Neural cell (in vitro differentiated cells): ENCODE measurements around the gene ENO2. TPM values are rescaled to one million over a fixed set of nuclear protein-coding genes. Genes with fewer than 3 reads are reported as not detected.

ENCODE experiments used
- H2AFZ ChIP-seq: fragments of 200-600, 300-800 bp; sonication (generic), shearing (Covaris generic); 2 replicates; pipeline ENCODE4 v1.6.0; 2014; ENCODE audit warnings: low read depth, mild to moderate bottlenecking, antibody characterized with exemption, low read length, moderate library complexity
- H3F3A ChIP-seq: fragments of 200-600 bp; shearing (Covaris generic); 2 replicates; pipeline ENCODE4 v1.6.1; 2016; ENCODE audit warnings: mild to moderate bottlenecking, moderate library complexity, mixed read lengths, antibody characterized with exemption, low read length; ENCODE audit not compliant: insufficient read depth, poor library complexity, severe bottlenecking
- H3K27ac ChIP-seq: fragments of 200-600, 300-800 bp; sonication (generic), shearing (Covaris generic); 2 replicates; pipeline ENCODE4 v1.5.1; 2014; ENCODE audit warnings: mild to moderate bottlenecking, low read length, moderate library complexity
- H3K27me3 ChIP-seq: fragments of 300-800, 200-600 bp; sonication (generic), shearing (Covaris generic); 2 replicates; pipeline ENCODE4 v1.6.0; 2014; ENCODE audit warnings: mild to moderate bottlenecking, low read depth, low read length, moderate library complexity; ENCODE audit not compliant: insufficient read depth
- H3K36me3 ChIP-seq: fragments of 300-800, 200-600 bp; sonication (generic), shearing (Covaris generic); 2 replicates; pipeline ENCODE4 v1.5.1; 2014; ENCODE audit warnings: mild to moderate bottlenecking, antibody characterized with exemption, low read length, moderate library complexity; ENCODE audit not compliant: insufficient read depth
- H3K4me2 ChIP-seq: fragments of 300-800, 200-600 bp; sonication (generic), shearing (Covaris generic); 2 replicates; pipeline ENCODE4 v1.6.0; 2014; ENCODE audit warnings: mild to moderate bottlenecking, low read length
- H3K4me3 ChIP-seq: fragments of 300-800, 200-600 bp; sonication (generic), shearing (Covaris generic); 2 replicates; pipeline ENCODE4 v1.5.1; 2014; ENCODE audit warnings: mild to moderate bottlenecking, low read length, moderate library complexity
- H3K79me2 ChIP-seq: fragments of 200-600 bp; shearing (Covaris generic); replicated peaks from 2 replicates; pipeline ENCODE4 v1.6.0; 2014; ENCODE audit warnings: mild to moderate bottlenecking, low read length, moderate library complexity; ENCODE audit not compliant: insufficient read depth
- H3K9ac ChIP-seq: fragments of 300-800, 200-600 bp; sonication (generic), shearing (Covaris generic); 2 replicates; pipeline ENCODE4 v1.6.1; 2016; ENCODE audit warnings: mild to moderate bottlenecking, low read length, mixed read lengths
- H3K9me2 ChIP-seq: fragments of 200-600 bp; shearing (Covaris generic); 2 replicates; pipeline ENCODE4 v1.6.1; 2016; ENCODE audit warnings: mild to moderate bottlenecking, low read length, mixed read lengths; ENCODE audit not compliant: insufficient read depth
- H3K9me3 ChIP-seq: fragments of 200-600, 300-800 bp; sonication (generic), shearing (Covaris generic); 2 replicates; pipeline ENCODE4 v1.6.1; 2016; ENCODE audit warnings: mild to moderate bottlenecking, mixed run types, low read length, moderate library complexity, mixed read lengths
- H4K20me1 ChIP-seq: fragments of 200-600 bp; shearing (Covaris generic); 2 replicates; pipeline ENCODE4 v1.6.1; 2016; ENCODE audit warnings: mild to moderate bottlenecking, mixed run types; ENCODE audit not compliant: insufficient read depth
- EP300 ChIP-seq: fragments of 450-650 bp; conservative IDR thresholded peaks from 2 replicates; pipeline ENCODE4 v1.6.1; 2014; ENCODE audit warnings: antibody characterized with exemption, mild to moderate bottlenecking, moderate library complexity; ENCODE audit not compliant: poor library complexity, severe bottlenecking
- EZH2 ChIP-seq: fragments of 200-600, 300-800 bp; shearing (Covaris generic), sonication (generic); IDR thresholded peaks from 2 replicates; pipeline ENCODE4 v1.6.1; 2014; ENCODE audit warnings: antibody characterized with exemption, low read length, borderline replicate concordance, mild to moderate bottlenecking; ENCODE audit not compliant: insufficient read depth, poor library complexity, severe bottlenecking
- MXI1 ChIP-seq: fragments of 450-650 bp; conservative IDR thresholded peaks from 2 replicates; pipeline ENCODE4 v1.6.1; 2014; ENCODE audit warnings: antibody characterized with exemption, mild to moderate bottlenecking; ENCODE audit not compliant: poor library complexity, severe bottlenecking
- POLR2AphosphoS5 ChIP-seq: IDR thresholded peaks from 2 replicates; pipeline ENCODE4 v1.6.1; 2012
- RAD21 ChIP-seq: fragments of 450-650 bp; conservative IDR thresholded peaks from 2 replicates; pipeline ENCODE4 v1.6.1; 2014; ENCODE audit warnings: antibody characterized with exemption, mild to moderate bottlenecking, moderate library complexity
- SMC3 ChIP-seq: fragments of 450-650 bp; conservative IDR thresholded peaks from 2 replicates; pipeline ENCODE4 v1.6.1; 2014; ENCODE audit warnings: antibody characterized with exemption, mild to moderate bottlenecking, moderate library complexity; ENCODE audit not compliant: poor library complexity
- TAF1 ChIP-seq: IDR thresholded peaks from 2 replicates; pipeline ENCODE4 v1.6.1; 2012; ENCODE audit warnings: low read depth
- polyA plus RNA-seq: library from polyadenylated mRNA; depleted of rRNA; stranded (reverse); fragments of >200 nt; gene quantifications from 2 replicates; pipeline ENCODE4 v1.2.3, GENCODE V29; 2014
- TF ChIP-seq, protein P1 (sequence below): IDR thresholded peaks from 2 replicates; pipeline ENCODE4 v1.6.1; 2012; ENCODE audit warnings: borderline replicate concordance
- TF ChIP-seq, protein P2 (sequence below): fragments of 450-650 bp; IDR thresholded peaks from 2 replicates; pipeline ENCODE4 v1.5.1; 2014; ENCODE audit warnings: antibody characterized with exemption, mild to moderate bottlenecking, moderate library complexity; ENCODE audit not compliant: poor library complexity, severe bottlenecking

ENO2 gene
- polyA plus RNA-seq, 1 donor from 2014 or later: 193 TPM

GRCh38 chr12:6921539-6921938 lies 7.2 kb downstream of the ENO2 start:
- no peaks in the 10 kb centered on the region for H3K79me2 ChIP-seq
- H3K27me3 ChIP-seq: no peaks in the 10 kb centered on the region
- TF ChIP-seq POLR2AphosphoS5 (no peak), MXI1 (no peak), SMC3 (no peak), RAD21 (no peak), EZH2 (no peak), TAF1 (no peak), EP300 (no peak)
- TF ChIP-seq, protein P1, sequence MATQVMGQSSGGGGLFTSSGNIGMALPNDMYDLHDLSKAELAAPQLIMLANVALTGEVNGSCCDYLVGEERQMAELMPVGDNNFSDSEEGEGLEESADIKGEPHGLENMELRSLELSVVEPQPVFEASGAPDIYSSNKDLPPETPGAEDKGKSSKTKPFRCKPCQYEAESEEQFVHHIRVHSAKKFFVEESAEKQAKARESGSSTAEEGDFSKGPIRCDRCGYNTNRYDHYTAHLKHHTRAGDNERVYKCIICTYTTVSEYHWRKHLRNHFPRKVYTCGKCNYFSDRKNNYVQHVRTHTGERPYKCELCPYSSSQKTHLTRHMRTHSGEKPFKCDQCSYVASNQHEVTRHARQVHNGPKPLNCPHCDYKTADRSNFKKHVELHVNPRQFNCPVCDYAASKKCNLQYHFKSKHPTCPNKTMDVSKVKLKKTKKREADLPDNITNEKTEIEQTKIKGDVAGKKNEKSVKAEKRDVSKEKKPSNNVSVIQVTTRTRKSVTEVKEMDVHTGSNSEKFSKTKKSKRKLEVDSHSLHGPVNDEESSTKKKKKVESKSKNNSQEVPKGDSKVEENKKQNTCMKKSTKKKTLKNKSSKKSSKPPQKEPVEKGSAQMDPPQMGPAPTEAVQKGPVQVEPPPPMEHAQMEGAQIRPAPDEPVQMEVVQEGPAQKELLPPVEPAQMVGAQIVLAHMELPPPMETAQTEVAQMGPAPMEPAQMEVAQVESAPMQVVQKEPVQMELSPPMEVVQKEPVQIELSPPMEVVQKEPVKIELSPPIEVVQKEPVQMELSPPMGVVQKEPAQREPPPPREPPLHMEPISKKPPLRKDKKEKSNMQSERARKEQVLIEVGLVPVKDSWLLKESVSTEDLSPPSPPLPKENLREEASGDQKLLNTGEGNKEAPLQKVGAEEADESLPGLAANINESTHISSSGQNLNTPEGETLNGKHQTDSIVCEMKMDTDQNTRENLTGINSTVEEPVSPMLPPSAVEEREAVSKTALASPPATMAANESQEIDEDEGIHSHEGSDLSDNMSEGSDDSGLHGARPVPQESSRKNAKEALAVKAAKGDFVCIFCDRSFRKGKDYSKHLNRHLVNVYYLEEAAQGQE: no peak
- TF ChIP-seq, protein P2, sequence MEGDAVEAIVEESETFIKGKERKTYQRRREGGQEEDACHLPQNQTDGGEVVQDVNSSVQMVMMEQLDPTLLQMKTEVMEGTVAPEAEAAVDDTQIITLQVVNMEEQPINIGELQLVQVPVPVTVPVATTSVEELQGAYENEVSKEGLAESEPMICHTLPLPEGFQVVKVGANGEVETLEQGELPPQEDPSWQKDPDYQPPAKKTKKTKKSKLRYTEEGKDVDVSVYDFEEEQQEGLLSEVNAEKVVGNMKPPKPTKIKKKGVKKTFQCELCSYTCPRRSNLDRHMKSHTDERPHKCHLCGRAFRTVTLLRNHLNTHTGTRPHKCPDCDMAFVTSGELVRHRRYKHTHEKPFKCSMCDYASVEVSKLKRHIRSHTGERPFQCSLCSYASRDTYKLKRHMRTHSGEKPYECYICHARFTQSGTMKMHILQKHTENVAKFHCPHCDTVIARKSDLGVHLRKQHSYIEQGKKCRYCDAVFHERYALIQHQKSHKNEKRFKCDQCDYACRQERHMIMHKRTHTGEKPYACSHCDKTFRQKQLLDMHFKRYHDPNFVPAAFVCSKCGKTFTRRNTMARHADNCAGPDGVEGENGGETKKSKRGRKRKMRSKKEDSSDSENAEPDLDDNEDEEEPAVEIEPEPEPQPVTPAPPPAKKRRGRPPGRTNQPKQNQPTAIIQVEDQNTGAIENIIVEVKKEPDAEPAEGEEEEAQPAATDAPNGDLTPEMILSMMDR: no peak
- H2AFZ ChIP-seq: no peak overlapping the region
- no peaks in the 10 kb centered on the region for H4K20me1 ChIP-seq
- H3K36me3 ChIP-seq: no peaks in the 10 kb centered on the region
- H3K27ac ChIP-seq: no peak overlapping the region
- H3K9ac ChIP-seq: no peak overlapping the region
- H3K9me3 ChIP-seq: no peaks in the 10 kb centered on the region
- no peaks in the 10 kb centered on the region for H3K9me2 ChIP-seq
- no peak overlapping the region for H3K4me3 ChIP-seq
- peaks cover 8% of the 10 kb centered on the region for H3F3A ChIP-seq
- H3K4me2 ChIP-seq: no peak overlapping the region

- Histone ChIP-seq H3K4me3 (no peak overlapping the region), H3K36me3 (no peaks in the 10 kb centered on the region), H3K9ac (no peak overlapping the region), H3K79me2 (no peaks in the 10 kb centered on the region), H2AFZ (no peak overlapping the region), H3K4me2 (no peak overlapping the region), H4K20me1 (no peaks in the 10 kb centered on the region), H3K9me2 (no peaks in the 10 kb centered on the region), H3K9me3 (no peaks in the 10 kb centered on the region), H3K27ac (no peak overlapping the region), H3K27me3 (no peaks in the 10 kb centered on the region), H3F3A (peaks cover 8% of the 10 kb centered on the region)
- no peak for TF ChIP-seq EZH2
Measured at GRCh38 chr12:6921996-6922946, 7.9 kb downstream of the ENO2 start.
